Measurements from ENCODE around the gene FAM89B.
"Not testable (repeated sequence)": the region's sequence is repeated elsewhere in the genome, so short reads cannot be mapped to it uniquely, and the experiment has no call there.

- not testable (repeated sequence) for TF ChIP-seq MAX (IDR thresholded peaks at IDR 0.05); ATF3 (IDR thresholded peaks at IDR 0.05; ENCODE audit: insufficient read depth, low read depth, low read length); SP1 (IDR thresholded peaks at IDR 0.05; ENCODE audit: low read depth, low read length); POLR2AphosphoS5 (IDR thresholded peaks at IDR 0.05; ENCODE audit: low read depth, low read length)
Measured at GRCh38 chr11:65523631-65523968, 48.7 kb upstream of the FAM89B start.

Measured in H1 (cell line).